WTC11 (cell line): ENCODE measurements around the gene LPCAT1. TPM values are rescaled to one million over a fixed set of nuclear protein-coding genes. Genes with fewer than 3 reads are reported as not detected.

Experiments
- ATAC-seq: fragments of 200-7000 bp; cut with Tn5 transposase; 2 replicates; pipeline ENCODE4 v1.10.0; 2021; ENCODE audit warnings: mild to moderate bottlenecking, moderate library complexity
- CTCF ChIA-PET: fragments of 300-600 bp; sonication (Branson Sonifier 250); formaldehyde crosslinking; loops from one replicate; lab custom pipeline; 2021; ENCODE audit warnings: antibody characterized with exemption; lab: Charles Lee
- POLR2A ChIA-PET: fragments of 350-600 bp; sonication (Branson Sonifier 250); formaldehyde crosslinking; loops from one replicate; lab custom pipeline; 2021; ENCODE audit warnings: antibody characterized with exemption; lab: Charles Lee
- DNase-seq: peaks from one replicate; pipeline ENCODE4 v3.0.0; 2021; ENCODE audit warnings: low spot score
- H3K27ac Mint-ChIP-seq: 2 replicates; pipeline ENCODE4 v1.8.0; 2021; ENCODE audit warnings: mixed read lengths
- H3K27me3 Mint-ChIP-seq: 2 replicates; pipeline ENCODE4 v1.8.0; 2021; ENCODE audit warnings: low read depth, mild to moderate bottlenecking, moderate library complexity, mixed read lengths
- H3K36me3 Mint-ChIP-seq: 2 replicates; pipeline ENCODE4 v1.8.0; 2021; ENCODE audit warnings: mixed read lengths
- H3K4me1 Mint-ChIP-seq: 2 replicates; pipeline ENCODE4 v1.8.0; 2022; ENCODE audit warnings: mixed read lengths
- H3K4me3 Mint-ChIP-seq: 2 replicates; pipeline ENCODE4 v1.8.0; 2021; ENCODE audit warnings: mild to moderate bottlenecking, moderate library complexity, mixed read lengths
- H3K9me3 Mint-ChIP-seq: 2 replicates; pipeline ENCODE4 v1.8.0; 2021; ENCODE audit warnings: mixed read lengths
- ATF6 ChIP-seq: sonication (generic); formaldehyde crosslinking; IDR thresholded peaks from 2 replicates; pipeline ENCODE4 v1.8.1; 2023; ENCODE audit warnings: mild to moderate bottlenecking, missing genetic modification reagents
- E2F5 ChIP-seq: sonication (generic); formaldehyde crosslinking; IDR thresholded peaks from 2 replicates; pipeline ENCODE4 v1.8.1; 2022; ENCODE audit warnings: mild to moderate bottlenecking, moderate library complexity, missing genetic modification reagents
- EMX1 ChIP-seq: fragments of 250-450 bp; sonication (Bioruptor Pico); IDR thresholded peaks from 2 replicates; pipeline ENCODE4 v1.8.0; 2021; ENCODE audit warnings: mild to moderate bottlenecking
- JUN ChIP-seq: sonication (generic); formaldehyde crosslinking; IDR thresholded peaks from 2 replicates; pipeline ENCODE4 v1.8.0; 2023; ENCODE audit warnings: mild to moderate bottlenecking, missing genetic modification reagents
- NFE2L1 ChIP-seq: sonication (generic); formaldehyde crosslinking; IDR thresholded peaks from 2 replicates; pipeline ENCODE4 v1.8.1; 2023; ENCODE audit warnings: missing genetic modification reagents
- NR3C1 ChIP-seq: sonication (generic); formaldehyde crosslinking; conservative IDR thresholded peaks from 2 replicates; pipeline ENCODE4 v1.8.1; 2023; ENCODE audit warnings: low read depth, mild to moderate bottlenecking, missing genetic modification reagents
- OVOL2 ChIP-seq: fragments of 250-450 bp; sonication (Bioruptor Pico); IDR thresholded peaks from 2 replicates; pipeline ENCODE4 v1.9.0; 2021; ENCODE audit warnings: mild to moderate bottlenecking, borderline replicate concordance
- SMAD3 ChIP-seq: sonication (generic); formaldehyde crosslinking; IDR thresholded peaks from 2 replicates; pipeline ENCODE4 v1.8.0; 2022; ENCODE audit warnings: missing genetic modification reagents, mild to moderate bottlenecking, borderline replicate concordance
- SP1 ChIP-seq: sonication (generic); formaldehyde crosslinking; conservative IDR thresholded peaks from 2 replicates; pipeline ENCODE4 v1.8.1; 2022; ENCODE audit warnings: missing genetic modification reagents
- TEAD4 ChIP-seq: sonication (generic); formaldehyde crosslinking; IDR thresholded peaks from 2 replicates; pipeline ENCODE4 v1.8.0; 2022; ENCODE audit warnings: mild to moderate bottlenecking, missing genetic modification reagents
- TP53 ChIP-seq: sonication (generic); formaldehyde crosslinking; IDR thresholded peaks from 2 replicates; pipeline ENCODE4 v1.8.1; 2023; ENCODE audit warnings: mild to moderate bottlenecking, missing genetic modification reagents
- ZNF121 ChIP-seq: sonication (generic); formaldehyde crosslinking; IDR thresholded peaks from 2 replicates; pipeline ENCODE4 v1.8.0; 2023; ENCODE audit warnings: missing genetic modification reagents
- ZNF263 ChIP-seq: sonication (generic); formaldehyde crosslinking; IDR thresholded peaks from 2 replicates; pipeline ENCODE4 v1.8.1; 2022; ENCODE audit warnings: low read depth, mild to moderate bottlenecking, moderate library complexity, missing genetic modification reagents
- ZNF317 ChIP-seq: sonication (generic); formaldehyde crosslinking; IDR thresholded peaks from 2 replicates; pipeline ENCODE4 v1.8.1; 2023; ENCODE audit warnings: low read depth, mild to moderate bottlenecking, moderate library complexity, missing genetic modification reagents, borderline replicate concordance
- ZNF532 ChIP-seq: fragments of 250-450 bp; sonication (Bioruptor Pico); IDR thresholded peaks from 2 replicates; pipeline ENCODE4 v1.9.0; 2021; ENCODE audit warnings: mild to moderate bottlenecking, borderline replicate concordance
- total RNA-seq: library from RNA; stranded (reverse); gene quantifications from 3 replicates; pipeline ENCODE4 v1.2.3, GENCODE V29; 2021
- TF ChIP-seq, protein P1 (sequence below): fragments of 250-450 bp; sonication (Bioruptor Pico); IDR thresholded peaks from 2 replicates; pipeline ENCODE4 v1.8.0; 2021; ENCODE audit warnings: mild to moderate bottlenecking
- TF ChIP-seq, protein P2 (sequence below): fragments of 250-450 bp; sonication (Bioruptor Pico); IDR thresholded peaks from 2 replicates; pipeline ENCODE4 v2.1.2; 2022; ENCODE audit warnings: mild to moderate bottlenecking, moderate library complexity
- TF ChIP-seq, protein P3 (sequence below): sonication (generic); formaldehyde crosslinking; IDR thresholded peaks from 2 replicates; pipeline ENCODE4 v1.8.1; 2022; ENCODE audit warnings: low read depth, mild to moderate bottlenecking, moderate library complexity, missing genetic modification reagents, borderline replicate concordance

LPCAT1 gene
- total RNA-seq, 1 experiment from 2014 or later, result 206 TPM

DNA sequence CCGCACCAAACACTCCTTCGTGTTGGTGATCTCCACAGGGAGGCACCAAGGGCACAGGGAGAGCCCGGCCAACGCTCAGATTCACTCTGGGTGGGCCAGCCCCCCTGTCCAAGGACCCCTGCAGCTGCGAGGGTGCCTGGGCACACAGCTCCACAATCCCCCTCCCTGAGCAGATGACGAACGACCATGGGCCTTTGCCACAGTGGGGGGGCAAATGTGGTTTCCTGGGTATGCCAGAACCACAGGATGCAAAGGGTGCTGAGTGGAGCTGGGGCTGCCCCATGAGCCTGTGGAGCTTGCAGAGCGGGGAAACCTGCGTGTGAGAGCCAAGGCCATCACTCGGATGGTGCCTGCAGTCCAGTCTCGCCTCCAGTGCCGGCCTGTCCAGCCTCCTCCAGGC is 31.0 kb downstream of the LPCAT1 start:
- peaks cover 64% of the 10 kb centered on the region for H3K36me3 Mint-ChIP-seq
- no peak for DNase-seq
- no peak overlapping the region for H3K27ac Mint-ChIP-seq
- no peak overlapping the region for H3K4me3 Mint-ChIP-seq
- H3K9me3 Mint-ChIP-seq, result no peaks in the 10 kb centered on the region
- no peak for TF ChIP-seq ZNF532 (CRISPR knock-in tag)
- no peak for TF ChIP-seq ZNF263 (CRISPR knock-in tag)
- no peak for TF ChIP-seq EMX1 (CRISPR knock-in tag)
- TF ChIP-seq, protein P1, sequence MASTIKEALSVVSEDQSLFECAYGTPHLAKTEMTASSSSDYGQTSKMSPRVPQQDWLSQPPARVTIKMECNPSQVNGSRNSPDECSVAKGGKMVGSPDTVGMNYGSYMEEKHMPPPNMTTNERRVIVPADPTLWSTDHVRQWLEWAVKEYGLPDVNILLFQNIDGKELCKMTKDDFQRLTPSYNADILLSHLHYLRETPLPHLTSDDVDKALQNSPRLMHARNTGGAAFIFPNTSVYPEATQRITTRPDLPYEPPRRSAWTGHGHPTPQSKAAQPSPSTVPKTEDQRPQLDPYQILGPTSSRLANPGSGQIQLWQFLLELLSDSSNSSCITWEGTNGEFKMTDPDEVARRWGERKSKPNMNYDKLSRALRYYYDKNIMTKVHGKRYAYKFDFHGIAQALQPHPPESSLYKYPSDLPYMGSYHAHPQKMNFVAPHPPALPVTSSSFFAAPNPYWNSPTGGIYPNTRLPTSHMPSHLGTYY (CRISPR knock-in tag), result no peak
- TF ChIP-seq E2F5 (CRISPR knock-in tag), result no peak
- TF ChIP-seq ZNF121 (CRISPR knock-in tag), result no peak
- TF ChIP-seq, protein P2, sequence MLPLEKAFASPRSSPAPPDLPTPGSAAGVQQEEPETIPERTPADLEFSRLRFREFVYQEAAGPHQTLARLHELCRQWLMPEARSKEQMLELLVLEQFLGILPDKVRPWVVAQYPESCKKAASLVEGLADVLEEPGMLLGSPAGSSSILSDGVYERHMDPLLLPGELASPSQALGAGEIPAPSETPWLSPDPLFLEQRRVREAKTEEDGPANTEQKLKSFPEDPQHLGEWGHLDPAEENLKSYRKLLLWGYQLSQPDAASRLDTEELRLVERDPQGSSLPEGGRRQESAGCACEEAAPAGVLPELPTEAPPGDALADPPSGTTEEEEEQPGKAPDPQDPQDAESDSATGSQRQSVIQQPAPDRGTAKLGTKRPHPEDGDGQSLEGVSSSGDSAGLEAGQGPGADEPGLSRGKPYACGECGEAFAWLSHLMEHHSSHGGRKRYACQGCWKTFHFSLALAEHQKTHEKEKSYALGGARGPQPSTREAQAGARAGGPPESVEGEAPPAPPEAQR, result no peak
- TF ChIP-seq TEAD4 (CRISPR knock-in tag), result no peak
- no peak for TF ChIP-seq NFE2L1 (CRISPR knock-in tag)
- no peak for TF ChIP-seq JUN (CRISPR knock-in tag)
- no peak for TF ChIP-seq OVOL2 (CRISPR knock-in tag)
- TF ChIP-seq NR3C1, result no peak
- TF ChIP-seq TP53 (CRISPR knock-in tag), result no peak
- TF ChIP-seq, protein P3, sequence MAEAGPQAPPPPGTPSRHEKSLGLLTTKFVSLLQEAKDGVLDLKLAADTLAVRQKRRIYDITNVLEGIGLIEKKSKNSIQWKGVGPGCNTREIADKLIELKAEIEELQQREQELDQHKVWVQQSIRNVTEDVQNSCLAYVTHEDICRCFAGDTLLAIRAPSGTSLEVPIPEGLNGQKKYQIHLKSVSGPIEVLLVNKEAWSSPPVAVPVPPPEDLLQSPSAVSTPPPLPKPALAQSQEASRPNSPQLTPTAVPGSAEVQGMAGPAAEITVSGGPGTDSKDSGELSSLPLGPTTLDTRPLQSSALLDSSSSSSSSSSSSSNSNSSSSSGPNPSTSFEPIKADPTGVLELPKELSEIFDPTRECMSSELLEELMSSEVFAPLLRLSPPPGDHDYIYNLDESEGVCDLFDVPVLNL (CRISPR knock-in tag), result no peak
- TF ChIP-seq SP1 (CRISPR knock-in tag), result no peak
- no peak for TF ChIP-seq SMAD3 (CRISPR knock-in tag)
- TF ChIP-seq ZNF317, result no peak
- TF ChIP-seq ATF6 (CRISPR knock-in tag), result no peak
- H3K27me3 Mint-ChIP-seq, result no peaks in the 10 kb centered on the region
- POLR2A ChIA-PET, result interaction anchor here (0.6 kb wide), 1 partner anchor 13 kb away, joined by 3 read pairs; no protein-coding TSS in a partner anchor
- CTCF ChIA-PET, result interaction anchor here (0.8 to 1.9 kb wide), 6 partner anchors 11 to 152 kb away, joined by 3 to 10 read pairs (median 4); no protein-coding TSS in a partner anchor
- no peak for ATAC-seq
- no peaks in the 10 kb centered on the region for H3K4me1 Mint-ChIP-seq
